HCEC 1CT (cell line): Measurements from ENCODE around the gene C4orf54.

ENCODE experiments used
- DNase-seq: peaks from one replicate; pipeline ENCODE4 v3.0.0-alpha.2; 2017

The C4orf54 gene

GRCh38 chr4:99617374-99617773, 40.3 kb downstream of the C4orf54 start:
- DNase-seq, result no peak

GRCh38 chr4:99615170-99615820, 42.3 kb downstream of the C4orf54 start:
- DNase-seq, result no peak

- no peak for DNase-seq
These were observed 43.1 kb downstream of the C4orf54 start for GRCh38 chr4:99614491-99614890.

- no peak for DNase-seq
These were observed 44.9 kb downstream of the C4orf54 start for GRCh38 chr4:99612704-99613103.

- DNase-seq, result no peak
These were observed 45.3 kb downstream of the C4orf54 start for GRCh38 chr4:99612281-99612680.

GRCh38 chr4:99610605-99611175, 46.9 kb downstream of the C4orf54 start:
- no peak for DNase-seq

GRCh38 chr4:99608417-99608816, 49.2 kb downstream of the C4orf54 start:
- no peak for DNase-seq
